Stimulated activated CD4-positive, alpha-beta T cell treated with anti-CD3 and anti-CD28 coated beads, Interleukin-15, amount 100 ng/mL, for 48 hours (primary cell): ENCODE results near the gene SIPA1.

Experiments
- DNase-seq, 2 donors: peaks; one replicate each; pipeline ENCODE4 v3.0.0-alpha.2; 2020; ENCODE audit warnings: low read depth in 2 of 2

Gene SIPA1, protein sequence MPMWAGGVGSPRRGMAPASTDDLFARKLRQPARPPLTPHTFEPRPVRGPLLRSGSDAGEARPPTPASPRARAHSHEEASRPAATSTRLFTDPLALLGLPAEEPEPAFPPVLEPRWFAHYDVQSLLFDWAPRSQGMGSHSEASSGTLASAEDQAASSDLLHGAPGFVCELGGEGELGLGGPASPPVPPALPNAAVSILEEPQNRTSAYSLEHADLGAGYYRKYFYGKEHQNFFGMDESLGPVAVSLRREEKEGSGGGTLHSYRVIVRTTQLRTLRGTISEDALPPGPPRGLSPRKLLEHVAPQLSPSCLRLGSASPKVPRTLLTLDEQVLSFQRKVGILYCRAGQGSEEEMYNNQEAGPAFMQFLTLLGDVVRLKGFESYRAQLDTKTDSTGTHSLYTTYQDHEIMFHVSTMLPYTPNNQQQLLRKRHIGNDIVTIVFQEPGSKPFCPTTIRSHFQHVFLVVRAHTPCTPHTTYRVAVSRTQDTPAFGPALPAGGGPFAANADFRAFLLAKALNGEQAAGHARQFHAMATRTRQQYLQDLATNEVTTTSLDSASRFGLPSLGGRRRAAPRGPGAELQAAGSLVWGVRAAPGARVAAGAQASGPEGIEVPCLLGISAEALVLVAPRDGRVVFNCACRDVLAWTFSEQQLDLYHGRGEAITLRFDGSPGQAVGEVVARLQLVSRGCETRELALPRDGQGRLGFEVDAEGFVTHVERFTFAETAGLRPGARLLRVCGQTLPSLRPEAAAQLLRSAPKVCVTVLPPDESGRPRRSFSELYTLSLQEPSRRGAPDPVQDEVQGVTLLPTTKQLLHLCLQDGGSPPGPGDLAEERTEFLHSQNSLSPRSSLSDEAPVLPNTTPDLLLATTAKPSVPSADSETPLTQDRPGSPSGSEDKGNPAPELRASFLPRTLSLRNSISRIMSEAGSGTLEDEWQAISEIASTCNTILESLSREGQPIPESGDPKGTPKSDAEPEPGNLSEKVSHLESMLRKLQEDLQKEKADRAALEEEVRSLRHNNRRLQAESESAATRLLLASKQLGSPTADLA

GRCh38 chr11:65637794-65638419, at the start of gene SIPA1:
Gene SIPA1, plus strand, starts transcription at chr11:65638101. Its CDS starts 2,821 bp downstream, at chr11:65640922.
- DNase-seq = peak; percentile 45 to 66

- peak; percentile 70 to 75 for DNase-seq
Observed at GRCh38 chr11:65588199-65589054, 49.5 kb upstream of the SIPA1 start.

DNA sequence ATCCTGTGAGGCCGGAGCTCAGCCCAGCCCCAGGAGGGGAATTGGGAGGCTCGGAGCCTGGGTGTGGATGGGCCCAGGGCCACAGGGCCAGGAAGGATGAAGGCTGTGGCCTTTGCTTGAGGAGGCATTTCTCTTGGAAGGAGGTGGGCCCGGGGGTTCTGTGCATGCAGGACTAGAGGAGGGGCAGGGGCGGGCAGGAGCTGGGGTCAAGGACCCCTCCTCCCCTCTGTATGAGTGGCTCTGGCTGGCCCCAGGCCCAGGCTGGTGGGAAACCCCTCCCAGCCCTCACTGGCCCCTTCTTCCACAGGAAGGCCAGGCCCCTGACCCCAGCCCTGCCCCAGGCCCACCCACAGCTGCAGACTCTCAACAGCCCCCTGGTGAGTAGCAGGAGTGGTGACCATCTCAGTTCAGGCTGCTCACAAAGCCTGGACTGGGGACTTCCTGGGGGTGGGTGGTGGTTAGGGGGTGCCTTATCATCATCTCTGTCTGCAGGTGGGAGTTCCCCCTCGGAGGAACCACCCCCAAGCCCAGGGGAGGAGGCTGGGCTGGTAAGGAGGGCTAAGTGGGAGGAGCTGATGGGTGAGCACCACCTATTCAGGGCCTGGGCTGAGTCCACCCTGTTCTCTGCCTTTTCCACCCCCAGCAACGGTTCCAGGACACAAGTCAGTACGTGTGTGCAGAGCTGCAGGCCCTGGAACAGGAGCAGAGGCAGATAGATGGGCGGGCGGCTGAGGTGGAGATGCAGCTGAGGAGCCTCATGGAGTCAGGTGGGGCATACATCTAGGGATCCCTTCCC, 48.3 kb upstream of the SIPA1 start:
- no peak for DNase-seq

DNA sequence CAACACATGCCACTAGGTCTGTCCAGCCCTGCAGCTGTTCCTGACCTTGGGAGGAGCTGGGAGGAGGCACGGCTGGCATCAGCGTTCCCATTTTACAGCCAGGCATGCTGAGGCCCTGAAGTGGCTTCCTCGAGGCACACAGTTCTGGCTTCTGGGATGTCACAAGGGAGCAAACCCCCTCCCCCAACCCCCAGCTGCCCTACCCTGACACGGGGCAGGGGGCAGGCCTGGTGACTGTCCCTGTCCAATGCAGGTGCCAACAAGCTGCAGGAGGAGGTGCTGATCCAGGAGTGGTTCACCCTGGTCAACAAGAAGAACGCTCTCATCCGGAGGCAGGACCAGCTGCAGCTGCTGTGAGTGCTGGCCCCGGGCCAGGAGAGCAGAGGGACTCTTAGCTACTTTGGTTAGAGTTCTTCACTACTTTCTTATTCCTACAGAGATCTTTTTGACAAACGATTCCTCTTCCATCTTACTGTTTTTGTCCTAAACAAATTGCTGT, 47.6 kb upstream of the SIPA1 start:
- no peak for DNase-seq

DNA sequence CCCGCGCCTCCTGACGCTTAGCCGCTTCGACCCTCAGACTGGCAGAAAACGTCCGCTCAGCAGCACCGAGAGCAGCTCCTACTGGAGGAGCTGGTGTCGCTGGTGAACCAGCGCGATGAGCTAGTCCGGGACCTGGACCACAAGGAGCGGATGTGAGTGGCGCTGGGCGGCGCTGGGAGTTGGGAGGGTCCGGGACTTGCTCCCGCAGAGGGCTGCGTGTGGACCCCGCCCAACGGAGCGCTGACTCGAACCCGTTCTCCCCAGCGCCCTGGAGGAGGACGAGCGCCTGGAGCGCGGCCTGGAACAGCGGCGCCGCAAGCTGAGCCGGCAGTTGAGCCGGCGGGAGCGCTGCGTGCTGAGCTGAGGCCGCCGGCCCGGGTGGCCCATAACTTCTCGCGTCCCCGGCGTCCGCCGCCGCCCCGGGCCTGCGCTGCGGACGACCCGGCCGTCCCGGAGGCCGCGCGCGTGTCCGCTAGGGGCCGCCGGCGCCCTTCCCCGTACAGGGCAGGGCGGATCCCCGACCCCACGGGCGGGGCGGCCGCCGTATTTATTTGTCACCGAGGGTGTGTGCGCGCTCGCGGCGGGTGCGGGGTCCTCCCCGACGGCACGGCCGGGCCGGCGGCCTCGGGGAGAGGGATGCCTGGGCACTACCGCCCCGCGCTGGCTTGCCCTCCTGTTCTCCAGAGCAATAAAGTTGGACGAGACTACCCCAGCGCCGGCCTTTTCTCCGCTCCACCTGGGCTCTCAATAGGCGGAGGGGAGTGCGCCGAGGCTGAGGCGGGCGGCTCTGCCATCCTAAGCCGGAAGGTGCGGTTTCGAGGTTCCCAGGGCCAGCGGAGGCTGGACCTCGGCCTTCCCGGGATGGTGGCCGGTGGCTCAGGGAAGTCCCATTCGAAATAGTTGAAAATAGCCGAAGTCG, 45.7 kb upstream of the SIPA1 start:
- no peak for DNase-seq

GRCh38 chr11:65592858-65593517, 44.9 kb upstream of the SIPA1 start:
- no peak for DNase-seq

- DNase-seq = no peak
Observed at GRCh38 chr11:65593518-65594414, 44.1 kb upstream of the SIPA1 start.

- DNase-seq = no peak
Observed at GRCh38 chr11:65595131-65595530, 42.8 kb upstream of the SIPA1 start.

DNA sequence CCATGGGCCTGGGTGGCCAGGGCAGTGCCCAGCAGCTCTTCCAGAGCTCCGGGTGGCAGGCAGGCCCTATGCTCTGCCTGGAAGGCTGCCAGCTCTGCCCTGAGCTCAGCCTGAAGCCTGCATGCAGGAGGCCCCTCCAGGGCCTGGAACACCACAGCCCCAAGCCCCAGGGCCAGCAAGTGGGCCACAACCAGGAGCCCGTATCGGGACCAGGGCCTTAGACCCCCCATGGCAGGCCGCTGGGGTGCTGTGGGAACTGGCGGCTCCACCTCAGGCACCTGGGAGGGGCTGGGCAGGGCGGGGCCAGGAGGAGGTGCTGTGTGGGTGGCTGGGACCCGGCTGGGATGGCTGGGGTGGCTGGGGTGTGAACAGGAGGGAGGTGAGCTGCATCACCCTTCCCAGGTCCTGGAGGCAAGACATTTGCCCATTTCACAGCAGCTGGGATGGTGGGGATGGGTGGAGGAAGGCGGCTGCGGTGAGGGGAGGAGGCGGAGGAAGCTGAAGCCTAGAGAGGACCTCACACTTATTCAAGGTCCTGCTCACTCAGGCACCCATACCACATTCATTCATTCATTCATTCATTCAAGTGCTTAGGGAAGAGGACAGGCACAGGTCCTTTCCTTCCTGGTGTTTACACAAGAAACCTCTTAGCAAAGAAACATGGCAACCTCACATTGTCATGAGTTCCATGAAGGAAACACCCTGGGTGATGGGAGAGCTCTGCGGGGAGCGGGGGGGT, 42.2 kb upstream of the SIPA1 start, which contains the start of gene KCNK7:
KCNK7 (minus strand) TSS at position 258 of the 739 bp plus-strand sequence; CDS start at position 230, 28 bp downstream.
- no peak for DNase-seq

GRCh38 chr11:65596520-65596919, 41.4 kb upstream of the SIPA1 start:
- no peak for DNase-seq

DNA sequence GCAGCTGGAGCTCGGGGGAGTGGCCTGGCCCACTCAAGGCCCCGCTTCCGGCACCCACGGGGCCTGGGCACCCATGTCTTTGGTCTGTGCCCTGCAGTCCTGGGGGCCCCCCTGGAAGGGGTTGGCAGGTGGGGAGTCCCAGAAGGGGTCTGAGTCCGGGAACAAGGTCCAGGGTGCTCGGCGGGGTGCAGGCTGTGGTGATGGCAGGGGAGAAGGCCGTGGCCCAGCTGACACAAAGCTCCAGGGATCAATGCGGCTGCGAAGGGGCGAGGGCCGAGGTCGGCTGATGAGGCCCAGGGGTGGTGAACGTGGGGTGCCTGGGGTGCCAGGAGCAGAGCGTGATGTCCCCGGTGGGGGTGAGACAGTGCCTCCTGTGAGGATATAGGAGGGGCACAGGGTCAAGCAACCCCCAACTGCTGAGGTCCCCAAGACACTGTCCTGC, 39.6 kb upstream of the SIPA1 start:
- no peak for DNase-seq

DNA sequence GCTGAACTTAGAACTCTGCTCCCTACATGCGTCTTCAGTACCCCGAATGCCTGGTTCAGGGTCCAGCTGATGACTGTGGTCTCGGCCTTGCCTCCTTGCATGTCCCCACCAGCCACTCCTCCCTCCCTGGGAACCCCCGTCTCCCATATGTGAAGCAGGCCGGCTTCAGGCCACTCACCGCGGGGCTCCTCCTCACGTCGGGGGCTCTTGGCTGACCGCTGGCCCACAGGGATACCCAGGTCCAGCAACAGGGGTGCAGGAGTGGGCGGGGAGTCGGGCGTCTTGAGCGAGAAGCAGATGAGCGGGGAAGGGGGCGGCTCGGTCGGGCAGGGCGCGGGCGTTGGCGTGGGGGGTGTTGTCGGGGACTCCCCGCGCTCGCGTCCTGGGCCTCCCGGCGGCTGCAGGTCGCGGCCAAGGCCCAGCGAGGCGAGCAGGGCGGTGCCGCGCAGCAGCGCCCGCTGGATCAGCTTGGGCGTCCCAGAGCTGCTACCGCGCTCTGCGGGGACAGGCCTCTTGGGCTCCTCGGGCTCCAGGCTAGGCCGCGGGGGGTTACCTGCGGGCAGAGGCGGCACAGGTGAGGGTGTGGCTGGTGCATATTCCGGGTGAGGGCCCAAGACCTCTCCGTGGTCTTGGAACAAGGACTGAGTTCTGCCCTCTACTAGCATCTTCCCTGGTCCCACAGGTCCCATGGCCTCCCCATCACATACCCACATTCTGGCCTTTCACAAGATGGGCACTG, 38.5 kb upstream of the SIPA1 start:
- DNase-seq = no peak

DNA sequence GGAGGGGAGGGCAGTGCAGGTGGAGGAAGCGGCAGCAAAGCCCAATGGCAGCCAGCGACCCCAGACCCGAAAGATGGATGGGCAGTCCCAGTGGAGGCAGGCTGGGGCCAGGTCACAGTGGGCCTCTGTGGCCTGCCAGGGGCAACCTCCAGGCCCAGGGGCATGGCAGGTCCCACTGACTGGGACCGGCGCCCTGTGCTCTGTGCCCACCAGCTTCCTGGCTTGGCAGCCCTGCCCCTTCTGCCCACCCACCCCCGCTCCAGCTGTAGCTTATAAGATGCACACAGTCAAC, 38.0 kb upstream of the SIPA1 start:
- no peak for DNase-seq

DNA sequence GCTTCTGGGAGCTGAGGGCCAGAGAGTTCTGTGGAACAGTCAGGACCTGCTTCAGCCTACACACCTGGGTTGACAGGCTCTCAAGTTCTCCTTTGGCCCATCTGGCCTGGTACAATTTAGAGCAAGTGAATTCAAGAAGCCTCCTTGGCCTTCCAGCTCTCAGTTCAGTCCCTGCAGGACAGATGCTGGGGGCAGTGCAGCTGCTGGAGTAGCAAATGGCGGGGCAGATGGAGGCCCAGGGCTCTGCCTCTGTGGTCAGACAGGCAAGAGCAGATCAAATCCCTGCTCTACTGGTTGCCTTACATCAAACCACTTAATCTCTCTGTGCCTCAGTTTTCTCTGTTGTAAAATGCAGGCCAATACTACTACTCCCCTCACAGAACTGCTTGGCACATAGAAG, 33.6 kb upstream of the SIPA1 start:
- DNase-seq = no peak

DNA sequence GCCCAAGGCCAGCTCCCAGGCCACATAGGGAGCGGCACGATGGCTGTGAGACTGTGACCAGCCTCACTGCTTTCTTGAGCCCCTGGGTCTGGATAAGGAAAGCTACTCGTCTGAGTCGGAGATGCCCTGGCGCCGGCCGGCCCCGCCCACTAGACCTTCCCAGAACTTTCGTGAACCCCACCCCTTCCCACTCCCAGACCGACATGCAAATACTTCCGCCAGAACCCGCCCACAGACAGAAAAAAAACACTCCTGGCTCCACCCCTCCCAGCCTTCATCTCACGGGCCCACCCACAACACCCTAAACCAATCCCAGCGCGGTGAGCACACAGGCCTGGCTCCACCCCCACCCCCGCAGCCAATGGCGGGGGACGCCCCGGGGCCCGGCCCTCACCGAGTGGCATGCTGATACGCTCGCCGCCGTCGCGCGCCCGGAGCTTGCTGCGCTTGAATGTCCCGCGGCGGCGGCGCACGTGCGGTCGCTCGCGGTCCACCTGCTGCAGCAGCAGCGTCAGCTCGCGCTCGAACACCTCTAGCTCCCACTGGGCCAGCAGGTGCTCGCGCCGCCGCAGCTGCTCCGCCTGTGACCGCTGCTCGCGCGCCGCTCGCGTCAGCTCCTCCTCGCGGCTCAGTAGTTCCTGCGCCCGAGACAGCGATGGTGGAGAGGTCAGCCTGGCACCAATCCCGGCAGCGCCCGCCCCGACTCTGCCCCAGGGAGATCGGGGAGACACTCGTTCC, 30.9 kb upstream of the SIPA1 start:
- no peak for DNase-seq
